SK-N-SH (cell line): Measurements from ENCODE around the gene CDKN3.

Experiments
- SIN3A ChIP-seq: IDR thresholded peaks from 2 replicates; pipeline ENCODE4 v1.6.1; 2012; ENCODE audit warnings: low read depth, mild to moderate bottlenecking, low read length, moderate library complexity, borderline replicate concordance
- TF ChIP-seq, protein P1 (sequence below): fragments of 200-600 bp; sonication (generic); IDR thresholded peaks from 2 replicates; pipeline ENCODE4 v1.6.1; 2017; ENCODE audit warnings: antibody characterized with exemption, mild to moderate bottlenecking, moderate library complexity

DNA sequence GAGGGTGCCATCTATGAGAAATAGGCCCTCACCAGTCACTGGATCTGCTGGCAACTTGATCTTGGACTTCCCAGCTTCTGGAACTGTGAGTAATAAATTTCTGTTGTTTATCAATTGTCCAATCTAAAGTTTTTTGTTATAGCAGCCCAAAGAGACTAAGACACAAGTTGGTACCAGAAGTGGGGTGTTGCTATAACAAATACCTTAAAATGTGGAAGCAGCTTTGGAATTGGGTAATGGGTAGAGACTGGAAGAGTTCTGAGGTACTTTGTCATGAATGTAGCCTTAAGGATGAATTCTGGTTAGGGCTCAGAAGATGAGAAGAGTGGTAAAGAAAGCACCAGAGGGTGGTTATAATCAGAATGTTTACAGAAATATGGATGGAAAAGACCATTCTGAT lies 70.5 kb downstream of the CDKN3 start:
- TF ChIP-seq, protein P1, sequence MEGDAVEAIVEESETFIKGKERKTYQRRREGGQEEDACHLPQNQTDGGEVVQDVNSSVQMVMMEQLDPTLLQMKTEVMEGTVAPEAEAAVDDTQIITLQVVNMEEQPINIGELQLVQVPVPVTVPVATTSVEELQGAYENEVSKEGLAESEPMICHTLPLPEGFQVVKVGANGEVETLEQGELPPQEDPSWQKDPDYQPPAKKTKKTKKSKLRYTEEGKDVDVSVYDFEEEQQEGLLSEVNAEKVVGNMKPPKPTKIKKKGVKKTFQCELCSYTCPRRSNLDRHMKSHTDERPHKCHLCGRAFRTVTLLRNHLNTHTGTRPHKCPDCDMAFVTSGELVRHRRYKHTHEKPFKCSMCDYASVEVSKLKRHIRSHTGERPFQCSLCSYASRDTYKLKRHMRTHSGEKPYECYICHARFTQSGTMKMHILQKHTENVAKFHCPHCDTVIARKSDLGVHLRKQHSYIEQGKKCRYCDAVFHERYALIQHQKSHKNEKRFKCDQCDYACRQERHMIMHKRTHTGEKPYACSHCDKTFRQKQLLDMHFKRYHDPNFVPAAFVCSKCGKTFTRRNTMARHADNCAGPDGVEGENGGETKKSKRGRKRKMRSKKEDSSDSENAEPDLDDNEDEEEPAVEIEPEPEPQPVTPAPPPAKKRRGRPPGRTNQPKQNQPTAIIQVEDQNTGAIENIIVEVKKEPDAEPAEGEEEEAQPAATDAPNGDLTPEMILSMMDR, result no peak
- no peak for TF ChIP-seq SIN3A
